ENCODE results near the gene USP31.

GRCh38 chr16:23146877-23147601 is 2.2 kb downstream of the USP31 start:
- TF ChIP-seq CTCF (IDR thresholded peaks at IDR 0.05; ENCODE audit: poor library complexity) (no peak), EZH2 (IDR thresholded peaks at IDR 0.05; ENCODE audit: borderline replicate concordance) (no peak), EZH2phosphoT487 (IDR thresholded peaks at IDR 0.05; ENCODE audit: low read depth, severe bottlenecking, unreplicated experiment) (no peak)

Data from hepatocyte (in vitro differentiated cells).